Glutamatergic neuron (in vitro differentiated cells): ENCODE data around the gene SLC35G6. TPM values are rescaled to one million over a fixed set of nuclear protein-coding genes. Genes with fewer than 3 reads are reported as not detected.
"Not testable (repeated sequence)": the region's sequence is repeated elsewhere in the genome, so short reads cannot be mapped to it uniquely, and the experiment has no call there.

Experiments used
- DNase-seq: peaks from one replicate; pipeline ENCODE4 v3.0.0; 2022
- H3K27ac Mint-ChIP-seq: one replicate; pipeline ENCODE4 v1.8.0; 2020; ENCODE audit warnings: mild to moderate bottlenecking, mixed read lengths, inconsistent platforms; ENCODE audit not compliant: unreplicated experiment
- H3K27me3 Mint-ChIP-seq: one replicate; pipeline ENCODE4 v1.8.0; 2020; ENCODE audit warnings: mild to moderate bottlenecking, moderate library complexity, mixed read lengths, inconsistent platforms; ENCODE audit not compliant: unreplicated experiment
- H3K36me3 Mint-ChIP-seq: one replicate; pipeline ENCODE4 v1.8.0; 2020; ENCODE audit warnings: mild to moderate bottlenecking, mixed read lengths, inconsistent platforms; ENCODE audit not compliant: unreplicated experiment
- H3K4me1 Mint-ChIP-seq: one replicate; pipeline ENCODE4 v1.8.0; 2020; ENCODE audit warnings: mild to moderate bottlenecking, low read depth, mixed read lengths, inconsistent platforms; ENCODE audit not compliant: unreplicated experiment
- H3K4me3 Mint-ChIP-seq: one replicate; pipeline ENCODE4 v1.8.0; 2020; ENCODE audit warnings: mild to moderate bottlenecking, mixed read lengths, inconsistent platforms; ENCODE audit not compliant: unreplicated experiment
- H3K9me3 Mint-ChIP-seq: one replicate; pipeline ENCODE4 v1.8.0; 2020; ENCODE audit warnings: mild to moderate bottlenecking, moderate library complexity, mixed read lengths, inconsistent platforms; ENCODE audit not compliant: unreplicated experiment
- total RNA-seq: library from RNA; stranded (reverse); fragmentation: NEBNext Ultra II Directional; extraction: Animal tissue kit (Norgen Biotek cat#: 25700); gene quantifications from one replicate; pipeline ENCODE4 v1.2.1, GENCODE V29; 2021; ENCODE audit not compliant: unreplicated experiment
- TF ChIP-seq, protein P1 (sequence below): fragments of 200-600 bp; sonication (generic); IDR thresholded peaks from one replicate; pipeline ENCODE4 v1.5.0; 2021; ENCODE audit not compliant: partially characterized antibody, unreplicated experiment

SLC35G6 gene
- total RNA-seq, 1 donor from 2014 or later = 0.34 TPM

DNA sequence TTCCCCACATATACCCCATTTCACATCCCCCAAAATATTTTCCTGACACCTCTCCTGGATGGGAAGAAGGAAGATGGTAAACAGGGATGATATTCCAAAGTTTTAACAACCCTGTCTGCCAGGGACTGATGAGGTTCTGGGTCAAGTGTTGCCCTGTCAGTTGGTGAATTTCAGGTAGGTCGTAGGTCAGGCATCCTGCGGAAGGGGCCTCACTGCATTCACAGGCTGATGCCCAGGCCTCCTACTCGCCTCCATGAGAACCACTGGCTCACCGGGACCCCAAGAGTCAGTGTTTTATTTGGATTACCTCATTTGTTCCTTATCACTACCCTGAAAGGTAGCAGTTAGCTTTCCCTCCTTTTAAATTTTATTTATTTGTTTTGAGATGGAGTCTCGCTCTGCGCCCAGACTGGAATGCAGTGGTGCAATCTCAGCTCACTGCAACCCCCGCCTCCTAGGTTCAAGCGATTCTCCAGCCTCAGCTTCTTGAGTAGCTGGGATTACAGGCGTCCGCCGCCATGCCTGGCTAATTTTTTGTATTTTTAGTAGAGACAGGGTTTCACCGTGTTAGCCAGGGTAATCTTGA, 12.3 kb upstream of the SLC35G6 start:
- Mint-ChIP-seq H3K4me3 (no peak overlapping the region), H3K36me3 (no peaks in the 10 kb centered on the region), H3K9me3 (peaks cover 2% of the 10 kb centered on the region), H3K4me1 (no peaks in the 10 kb centered on the region), H3K27ac (no peak overlapping the region), H3K27me3 (peaks cover 5% of the 10 kb centered on the region)
- TF ChIP-seq, protein P1, sequence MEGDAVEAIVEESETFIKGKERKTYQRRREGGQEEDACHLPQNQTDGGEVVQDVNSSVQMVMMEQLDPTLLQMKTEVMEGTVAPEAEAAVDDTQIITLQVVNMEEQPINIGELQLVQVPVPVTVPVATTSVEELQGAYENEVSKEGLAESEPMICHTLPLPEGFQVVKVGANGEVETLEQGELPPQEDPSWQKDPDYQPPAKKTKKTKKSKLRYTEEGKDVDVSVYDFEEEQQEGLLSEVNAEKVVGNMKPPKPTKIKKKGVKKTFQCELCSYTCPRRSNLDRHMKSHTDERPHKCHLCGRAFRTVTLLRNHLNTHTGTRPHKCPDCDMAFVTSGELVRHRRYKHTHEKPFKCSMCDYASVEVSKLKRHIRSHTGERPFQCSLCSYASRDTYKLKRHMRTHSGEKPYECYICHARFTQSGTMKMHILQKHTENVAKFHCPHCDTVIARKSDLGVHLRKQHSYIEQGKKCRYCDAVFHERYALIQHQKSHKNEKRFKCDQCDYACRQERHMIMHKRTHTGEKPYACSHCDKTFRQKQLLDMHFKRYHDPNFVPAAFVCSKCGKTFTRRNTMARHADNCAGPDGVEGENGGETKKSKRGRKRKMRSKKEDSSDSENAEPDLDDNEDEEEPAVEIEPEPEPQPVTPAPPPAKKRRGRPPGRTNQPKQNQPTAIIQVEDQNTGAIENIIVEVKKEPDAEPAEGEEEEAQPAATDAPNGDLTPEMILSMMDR = no peak
- DNase-seq = no peak

DNA sequence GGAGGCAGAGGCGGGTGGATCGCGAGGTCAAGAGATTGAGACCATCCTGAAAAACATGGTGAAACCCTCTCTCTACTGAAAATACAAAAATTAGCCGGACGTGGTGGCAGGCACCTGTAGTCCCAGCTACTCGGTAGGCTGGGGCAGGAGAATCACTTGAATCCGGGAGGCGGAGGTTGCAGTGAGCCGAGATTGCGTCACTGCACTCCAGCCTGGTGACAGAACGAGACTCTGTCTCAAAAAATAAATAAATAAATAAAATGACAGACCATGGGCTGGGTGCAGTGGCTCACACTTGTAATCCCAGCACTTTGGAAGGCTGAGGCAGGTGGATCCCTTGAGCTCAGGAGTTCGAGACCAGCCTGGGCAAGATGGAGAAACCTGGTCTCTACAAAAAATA, 11.4 kb upstream of the SLC35G6 start:
- not testable (repeated sequence) for H3K9me3 Mint-ChIP-seq, DNase-seq, H3K27me3 Mint-ChIP-seq, H3K27ac Mint-ChIP-seq, H3K4me1 Mint-ChIP-seq, H3K4me3 Mint-ChIP-seq, H3K36me3 Mint-ChIP-seq

DNA sequence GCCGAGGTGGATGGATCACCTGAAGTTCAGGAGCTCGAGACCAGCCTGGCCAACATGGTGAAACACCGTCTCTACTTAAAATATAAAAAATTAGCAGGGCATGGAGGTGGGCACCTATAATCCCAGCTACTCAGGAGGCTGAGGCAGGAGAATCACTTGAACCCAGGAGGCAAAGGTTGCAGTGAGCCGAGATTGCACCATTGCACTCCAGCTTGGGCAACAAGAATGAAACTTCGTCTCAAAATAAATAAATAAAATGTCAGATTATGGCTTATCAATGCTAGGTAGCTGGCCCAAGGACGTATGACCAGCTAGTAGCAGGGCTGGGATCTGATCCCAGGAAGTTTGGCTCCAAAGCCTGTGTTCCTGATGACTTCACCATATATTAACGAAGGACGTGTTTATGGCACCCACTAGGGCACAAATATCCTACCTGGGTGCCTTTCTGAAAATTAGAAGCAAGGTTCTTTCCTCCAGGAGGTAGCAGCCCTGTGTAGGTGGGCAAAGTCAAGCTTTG, 10.7 kb upstream of the SLC35G6 start:
- not testable (repeated sequence) for H3K27ac Mint-ChIP-seq, H3K4me1 Mint-ChIP-seq, H3K36me3 Mint-ChIP-seq, H3K4me3 Mint-ChIP-seq, H3K27me3 Mint-ChIP-seq, H3K9me3 Mint-ChIP-seq, DNase-seq

DNA sequence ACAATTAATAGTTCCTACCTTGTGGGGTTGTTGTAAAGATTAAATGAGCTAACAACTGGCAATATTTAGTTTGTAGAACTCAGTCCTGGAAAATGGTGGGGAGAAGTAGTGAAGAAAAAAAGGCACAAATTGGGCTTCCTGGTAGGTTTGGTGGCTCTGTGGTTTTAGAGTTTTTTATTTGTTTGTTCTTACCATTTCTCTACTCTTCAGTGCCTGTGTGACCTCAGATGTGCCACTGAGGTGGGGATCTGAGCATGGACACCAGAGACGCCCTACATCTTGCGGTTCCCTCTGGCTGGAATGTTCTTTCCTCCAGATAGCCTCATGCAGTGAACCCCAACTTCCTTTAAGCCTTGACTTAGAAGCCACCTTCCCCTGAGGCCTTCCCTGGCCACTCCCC, 9.5 kb upstream of the SLC35G6 start:
- no peak overlapping the region for H3K27ac Mint-ChIP-seq
- H3K27me3 Mint-ChIP-seq = peaks cover 4% of the 10 kb centered on the region
- peaks cover 3% of the 10 kb centered on the region for H3K4me1 Mint-ChIP-seq
- TF ChIP-seq, protein P1 = no peak
- H3K4me3 Mint-ChIP-seq = no peak overlapping the region
- no peaks in the 10 kb centered on the region for H3K36me3 Mint-ChIP-seq
- peaks cover 1% of the 10 kb centered on the region for H3K9me3 Mint-ChIP-seq
- DNase-seq = no peak

DNA sequence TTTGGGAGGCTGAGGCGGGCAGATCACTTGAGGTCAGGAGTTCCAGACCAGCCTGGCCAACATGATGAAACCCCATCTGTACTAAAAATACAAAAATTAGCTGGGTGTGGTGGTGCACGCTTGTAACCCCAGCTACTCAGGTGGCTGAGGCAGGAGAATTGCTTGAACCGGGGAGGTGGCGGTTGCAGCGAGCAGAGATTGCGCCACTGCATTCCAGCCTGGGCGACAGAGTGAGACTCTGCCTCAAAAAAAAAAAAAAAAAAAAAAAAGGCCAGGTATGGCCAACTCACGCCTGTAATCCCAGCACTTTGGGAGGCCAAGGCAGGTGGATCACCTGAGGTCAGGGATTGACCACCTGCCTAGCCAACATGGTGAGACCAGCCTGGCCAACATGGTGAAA, 6.5 kb upstream of the SLC35G6 start:
- not testable (repeated sequence) for H3K4me3 Mint-ChIP-seq, H3K27ac Mint-ChIP-seq, H3K36me3 Mint-ChIP-seq, H3K9me3 Mint-ChIP-seq, DNase-seq, H3K27me3 Mint-ChIP-seq
- H3K4me1 Mint-ChIP-seq = peaks cover 14% of the 10 kb centered on the region

DNA sequence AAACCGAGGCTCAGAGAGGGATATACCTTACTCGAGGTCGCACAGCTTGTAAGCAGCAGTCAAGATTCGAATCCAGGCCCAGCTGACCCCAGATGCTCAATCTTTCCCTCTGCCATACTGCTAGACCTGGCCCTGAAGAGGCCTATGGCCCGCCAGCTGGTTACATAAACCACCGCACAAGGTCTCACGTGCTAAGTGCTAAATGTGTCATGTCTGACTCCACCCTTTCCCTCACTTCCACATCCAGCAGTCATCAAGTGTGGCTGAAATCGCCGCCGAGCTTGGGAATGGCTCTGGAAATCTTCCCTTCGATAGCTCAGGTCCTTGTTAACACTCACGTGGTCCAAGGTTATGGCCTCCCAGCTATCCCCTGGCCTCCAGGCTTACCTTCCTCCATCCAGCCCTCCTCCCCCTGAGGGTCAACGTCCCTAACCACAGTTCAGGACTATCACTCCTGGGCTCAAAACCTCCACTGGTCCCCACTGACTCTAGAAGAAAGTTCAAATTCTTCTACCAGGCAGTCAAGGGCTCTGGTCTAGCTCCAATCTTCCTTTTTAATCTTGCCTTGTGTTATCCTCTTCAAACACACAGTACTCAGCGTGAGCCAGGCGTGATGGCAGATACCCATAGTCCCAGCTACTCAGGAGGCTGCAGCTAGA, 5.4 kb upstream of the SLC35G6 start:
- Mint-ChIP-seq H3K4me3 (no peak overlapping the region), H3K27me3 (peaks cover 10% of the 10 kb centered on the region), H3K4me1 (peaks cover 21% of the 10 kb centered on the region), H3K9me3 (peaks cover 12% of the 10 kb centered on the region), H3K27ac (peak overlapping the region; percentile 12), H3K36me3 (no peaks in the 10 kb centered on the region)
- DNase-seq = no peak
- TF ChIP-seq, protein P1 = no peak
